ENCODE results near the gene CHRNA4.

DNA sequence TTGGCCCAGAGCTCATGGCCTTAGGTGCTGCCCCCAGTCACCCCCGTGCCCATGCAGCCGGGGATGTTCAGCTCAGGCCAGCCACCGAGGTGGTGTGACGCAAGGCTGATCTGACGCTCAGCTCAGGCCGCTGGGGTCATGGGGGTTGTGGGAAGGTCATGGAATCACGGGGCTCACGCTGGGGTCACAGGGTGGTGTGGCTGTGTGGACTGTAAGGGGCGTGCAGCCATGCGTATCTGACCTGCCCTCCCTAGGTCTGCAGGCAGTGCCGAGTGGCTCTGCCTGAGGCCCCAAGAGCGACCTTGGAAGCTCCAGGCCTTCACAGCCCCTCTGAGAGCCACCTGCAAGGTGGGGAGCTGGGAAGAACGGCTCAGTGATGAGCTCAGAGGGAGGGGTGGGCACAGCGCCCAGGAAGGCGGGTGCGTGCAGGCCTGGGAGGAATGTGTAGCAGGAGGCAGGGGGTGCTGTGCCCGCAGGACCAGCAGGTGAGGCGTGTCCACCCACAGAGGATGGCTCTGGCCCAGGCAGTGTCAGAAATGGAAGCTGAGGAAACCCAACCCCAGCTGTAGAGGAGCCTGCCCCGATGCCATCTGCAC lies 27.8 kb downstream of the CHRNA4 start:
- TF ChIP-seq, protein P1, sequence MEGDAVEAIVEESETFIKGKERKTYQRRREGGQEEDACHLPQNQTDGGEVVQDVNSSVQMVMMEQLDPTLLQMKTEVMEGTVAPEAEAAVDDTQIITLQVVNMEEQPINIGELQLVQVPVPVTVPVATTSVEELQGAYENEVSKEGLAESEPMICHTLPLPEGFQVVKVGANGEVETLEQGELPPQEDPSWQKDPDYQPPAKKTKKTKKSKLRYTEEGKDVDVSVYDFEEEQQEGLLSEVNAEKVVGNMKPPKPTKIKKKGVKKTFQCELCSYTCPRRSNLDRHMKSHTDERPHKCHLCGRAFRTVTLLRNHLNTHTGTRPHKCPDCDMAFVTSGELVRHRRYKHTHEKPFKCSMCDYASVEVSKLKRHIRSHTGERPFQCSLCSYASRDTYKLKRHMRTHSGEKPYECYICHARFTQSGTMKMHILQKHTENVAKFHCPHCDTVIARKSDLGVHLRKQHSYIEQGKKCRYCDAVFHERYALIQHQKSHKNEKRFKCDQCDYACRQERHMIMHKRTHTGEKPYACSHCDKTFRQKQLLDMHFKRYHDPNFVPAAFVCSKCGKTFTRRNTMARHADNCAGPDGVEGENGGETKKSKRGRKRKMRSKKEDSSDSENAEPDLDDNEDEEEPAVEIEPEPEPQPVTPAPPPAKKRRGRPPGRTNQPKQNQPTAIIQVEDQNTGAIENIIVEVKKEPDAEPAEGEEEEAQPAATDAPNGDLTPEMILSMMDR (IDR thresholded peaks at IDR 0.05; ENCODE audit: low read depth, low read length), result no peak
- TF ChIP-seq POLR2A (IDR thresholded peaks at IDR 0.05; ENCODE audit: extremely low read depth, insufficient read length) (no peak), MYC (IDR thresholded peaks at IDR 0.05; ENCODE audit: low read depth, low read length) (no peak)
- TF ChIP-seq, protein P2, sequence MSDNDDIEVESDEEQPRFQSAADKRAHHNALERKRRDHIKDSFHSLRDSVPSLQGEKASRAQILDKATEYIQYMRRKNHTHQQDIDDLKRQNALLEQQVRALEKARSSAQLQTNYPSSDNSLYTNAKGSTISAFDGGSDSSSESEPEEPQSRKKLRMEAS (IDR thresholded peaks at IDR 0.05; ENCODE audit: low read depth, low read length), result no peak
